Effector memory CD8-positive, alpha-beta T cell (primary cell): ENCODE results near the gene ENPP3.
"Not testable (repeated sequence)": the region's sequence is repeated elsewhere in the genome, so short reads cannot be mapped to it uniquely, and the experiment has no call there.

ENCODE experiments used
- ATAC-seq: fragments of 150-1000 bp; cut with Tn5 transposase; replicated peaks from 2 replicates; pipeline ENCODE4 v1.10.0; 2021; ENCODE audit warnings: mild to moderate bottlenecking, moderate library complexity
- DNase-seq, 3 experiments: peaks; one replicate each; pipeline ENCODE4 v3.0.0; 2021
- H3K27ac Mint-ChIP-seq, 2 donors: one replicate each; pipeline ENCODE4 v1.8.0; 2022; ENCODE audit warnings: mild to moderate bottlenecking in 2 of 2, mixed read lengths in 2 of 2, moderate library complexity in 2 of 2
- H3K27me3 Mint-ChIP-seq, 2 donors: one replicate each; pipeline ENCODE4 v1.8.0; 2022; ENCODE audit warnings: mixed read lengths in 2 of 2
- H3K36me3 Mint-ChIP-seq: one replicate; pipeline ENCODE4 v1.8.0; 2022; ENCODE audit warnings: mild to moderate bottlenecking, moderate library complexity, mixed read lengths; ENCODE audit not compliant: insufficient read depth
- H3K4me1 Mint-ChIP-seq, 2 donors: one replicate each; pipeline ENCODE4 v1.8.0; 2022; ENCODE audit warnings: low read depth in 2 of 2, mixed read lengths in 2 of 2
- H3K4me3 Mint-ChIP-seq, 2 donors: one replicate each; pipeline ENCODE4 v1.8.0; 2022; ENCODE audit warnings: mild to moderate bottlenecking in 2 of 2, mixed read lengths in 2 of 2, moderate library complexity in 2 of 2
- H3K9me3 Mint-ChIP-seq, 2 donors: one replicate each; pipeline ENCODE4 v1.8.0; 2022; ENCODE audit warnings: mixed read lengths in 2 of 2

ENPP3 gene

GRCh38 chr6:131681585-131681984 lies 44.5 kb downstream of the ENPP3 start:
- Mint-ChIP-seq H3K27me3 (no peaks in the 10 kb centered on the region), H3K4me1 (no peaks in the 10 kb centered on the region), H3K4me3 (no peak overlapping the region), H3K36me3 (no peaks in the 10 kb centered on the region), H3K27ac (no peak overlapping the region), H3K9me3 (no peaks in the 10 kb centered on the region)
- no peak for ATAC-seq
- no peak for DNase-seq

- Mint-ChIP-seq H3K27ac (no peak overlapping the region), H3K36me3 (no peaks in the 10 kb centered on the region), H3K4me1 (no peaks in the 10 kb centered on the region), H3K27me3 (no peaks in the 10 kb centered on the region), H3K4me3 (no peak overlapping the region), H3K9me3 (no peaks in the 10 kb centered on the region)
- ATAC-seq (no peak), DNase-seq (no peak)
Measured at GRCh38 chr6:131682442-131682841, 45.3 kb downstream of the ENPP3 start.

GRCh38 chr6:131683479-131683878 lies 46.4 kb downstream of the ENPP3 start:
- Mint-ChIP-seq H3K9me3 (no peaks in the 10 kb centered on the region), H3K4me3 (no peak overlapping the region), H3K36me3 (no peaks in the 10 kb centered on the region), H3K27me3 (no peaks in the 10 kb centered on the region), H3K27ac (no peak overlapping the region), H3K4me1 (no peaks in the 10 kb centered on the region)
- peak; percentile 22 for ATAC-seq
- no peak for DNase-seq

- H3K27me3 Mint-ChIP-seq: no peaks in the 10 kb centered on the region
- no peak overlapping the region for H3K4me3 Mint-ChIP-seq
- DNase-seq (no peak), ATAC-seq (no peak)
- no peaks in the 10 kb centered on the region for H3K9me3 Mint-ChIP-seq
- no peak overlapping the region for H3K27ac Mint-ChIP-seq
- H3K4me1 Mint-ChIP-seq: no peaks in the 10 kb centered on the region
- no peaks in the 10 kb centered on the region for H3K36me3 Mint-ChIP-seq
Measured at GRCh38 chr6:131685266-131685780, 48.2 kb downstream of the ENPP3 start.

GRCh38 chr6:131687022-131687421 lies 49.9 kb downstream of the ENPP3 start:
- H3K27me3 Mint-ChIP-seq: no peaks in the 10 kb centered on the region
- ATAC-seq (no peak), DNase-seq (no peak)
- no peaks in the 10 kb centered on the region for H3K4me1 Mint-ChIP-seq
- no peaks in the 10 kb centered on the region for H3K36me3 Mint-ChIP-seq
- H3K9me3 Mint-ChIP-seq: no peaks in the 10 kb centered on the region
- no peak overlapping the region for H3K27ac Mint-ChIP-seq
- H3K4me3 Mint-ChIP-seq: no peak overlapping the region

GRCh38 chr6:131688286-131688685 lies 51.2 kb downstream of the ENPP3 start:
- DNase-seq (no peak), ATAC-seq (no peak)
- no peaks in the 10 kb centered on the region for H3K36me3 Mint-ChIP-seq
- no peaks in the 10 kb centered on the region for H3K4me1 Mint-ChIP-seq
- H3K9me3 Mint-ChIP-seq: no peaks in the 10 kb centered on the region
- no peak overlapping the region for H3K4me3 Mint-ChIP-seq
- H3K27ac Mint-ChIP-seq: no peak overlapping the region
- no peaks in the 10 kb centered on the region for H3K27me3 Mint-ChIP-seq

- H3K4me3 Mint-ChIP-seq: no peak overlapping the region
- H3K4me1 Mint-ChIP-seq: no peaks in the 10 kb centered on the region
- H3K27me3 Mint-ChIP-seq: no peaks in the 10 kb centered on the region
- DNase-seq (no peak), ATAC-seq (no peak)
- no peak overlapping the region for H3K27ac Mint-ChIP-seq
- no peaks in the 10 kb centered on the region for H3K36me3 Mint-ChIP-seq
- H3K9me3 Mint-ChIP-seq: no peaks in the 10 kb centered on the region
Measured at GRCh38 chr6:131692031-131692430, 54.9 kb downstream of the ENPP3 start.

GRCh38 chr6:131692589-131692988 lies 55.5 kb downstream of the ENPP3 start:
- no peak for DNase-seq
- no peaks in the 10 kb centered on the region for H3K4me1 Mint-ChIP-seq
- H3K4me3 Mint-ChIP-seq: no peak overlapping the region
- no peaks in the 10 kb centered on the region for H3K36me3 Mint-ChIP-seq
- H3K27ac Mint-ChIP-seq: no peak overlapping the region
- no peaks in the 10 kb centered on the region for H3K27me3 Mint-ChIP-seq
- no peaks in the 10 kb centered on the region for H3K9me3 Mint-ChIP-seq
- ATAC-seq: no peak

GRCh38 chr6:131693384-131693783 lies 56.3 kb downstream of the ENPP3 start:
- Mint-ChIP-seq H3K27me3 (no peaks in the 10 kb centered on the region), H3K27ac (no peak overlapping the region), H3K4me3 (no peak overlapping the region), H3K4me1 (no peaks in the 10 kb centered on the region), H3K36me3 (no peaks in the 10 kb centered on the region), H3K9me3 (no peaks in the 10 kb centered on the region)
- ATAC-seq (no peak), DNase-seq (no peak)

- peak; percentile 59 for ATAC-seq
- H3K36me3 Mint-ChIP-seq: no peaks in the 10 kb centered on the region
Measured at GRCh38 chr6:131694832-131695426, 57.8 kb downstream of the ENPP3 start.

GRCh38 chr6:131696956-131697355 lies 59.9 kb downstream of the ENPP3 start:
- Mint-ChIP-seq H3K36me3 (no peaks in the 10 kb centered on the region), H3K4me3 (no peak overlapping the region), H3K27ac (no peak overlapping the region), H3K4me1 (no peaks in the 10 kb centered on the region), H3K27me3 (no peaks in the 10 kb centered on the region), H3K9me3 (no peaks in the 10 kb centered on the region)
- ATAC-seq: no peak
- no peak for DNase-seq

More at GRCh38 chr6:131694832-131695426, 57.8 kb downstream of the ENPP3 start:
- Mint-ChIP-seq H3K27me3 (no peaks in the 10 kb centered on the region), H3K4me1 (no peaks in the 10 kb centered on the region), H3K9me3 (no peaks in the 10 kb centered on the region), H3K4me3 (no peak overlapping the region), H3K27ac (peak overlapping the region in 1 of 2 donors; percentile 25)
- DNase-seq: peak; percentile 4 to 13 (median 5)

GRCh38 chr6:131700851-131701250 lies 63.7 kb downstream of the ENPP3 start:
- H3K27me3 Mint-ChIP-seq, H3K27ac Mint-ChIP-seq: not testable (repeated sequence)

GRCh38 chr6:131703905-131704304 lies 66.8 kb downstream of the ENPP3 start:
- not testable (repeated sequence) for H3K4me1 Mint-ChIP-seq, H3K36me3 Mint-ChIP-seq, DNase-seq, H3K9me3 Mint-ChIP-seq, H3K27ac Mint-ChIP-seq, H3K4me3 Mint-ChIP-seq, ATAC-seq, H3K27me3 Mint-ChIP-seq

More at GRCh38 chr6:131700851-131701250, 63.7 kb downstream of the ENPP3 start:
- not testable (repeated sequence) for H3K4me1 Mint-ChIP-seq, DNase-seq, H3K4me3 Mint-ChIP-seq, ATAC-seq, H3K9me3 Mint-ChIP-seq, H3K36me3 Mint-ChIP-seq

GRCh38 chr6:131710917-131711316 lies 73.8 kb downstream of the ENPP3 start, which contains the start of gene CTAGE9:
Gene CTAGE9 (minus strand): TSS chr6:131711017. CDS start chr6:131711017, 0 bp downstream.
- not testable (repeated sequence) for H3K36me3 Mint-ChIP-seq, H3K9me3 Mint-ChIP-seq, H3K4me1 Mint-ChIP-seq, ATAC-seq, DNase-seq, H3K27ac Mint-ChIP-seq, H3K27me3 Mint-ChIP-seq, H3K4me3 Mint-ChIP-seq
